HG03196 (cell line): ENCODE data around the gene SYCP2L.

Experiments used
- ATAC-seq: cut with Tn5 transposase; IDR thresholded peaks from one replicate; pipeline ENCODE4 v1.9.1; 2021; ENCODE audit not compliant: unreplicated experiment

Gene SYCP2L

GRCh38 chr6:11006061-11006460 is 119.2 kb downstream of the SYCP2L start:
- ATAC-seq: no peak

- no peak for ATAC-seq
Measured at GRCh38 chr6:11007715-11008608, 121.1 kb downstream of the SYCP2L start.

GRCh38 chr6:11008821-11009220 is 122.0 kb downstream of the SYCP2L start:
- no peak for ATAC-seq

GRCh38 chr6:11009353-11009752 is 122.5 kb downstream of the SYCP2L start:
- no peak for ATAC-seq

- no peak for ATAC-seq
Measured at GRCh38 chr6:11011787-11012234, 125.0 kb downstream of the SYCP2L start.

GRCh38 chr6:11012295-11012754 is 125.5 kb downstream of the SYCP2L start:
- no peak for ATAC-seq

- ATAC-seq: no peak
Measured at GRCh38 chr6:11012976-11013720, 126.3 kb downstream of the SYCP2L start.

GRCh38 chr6:11013721-11014070 is 126.8 kb downstream of the SYCP2L start:
- ATAC-seq: no peak

- ATAC-seq: no peak
Measured at GRCh38 chr6:11015102-11015501, 128.2 kb downstream of the SYCP2L start.

GRCh38 chr6:11016452-11016851 is 129.6 kb downstream of the SYCP2L start:
- no peak for ATAC-seq

- no peak for ATAC-seq
Measured at GRCh38 chr6:11017090-11017489, 130.2 kb downstream of the SYCP2L start.

- no peak for ATAC-seq
Measured at GRCh38 chr6:11018225-11018624, 131.4 kb downstream of the SYCP2L start.

- ATAC-seq: no peak
Measured at GRCh38 chr6:11021003-11021402, 134.2 kb downstream of the SYCP2L start.

- no peak for ATAC-seq
Measured at GRCh38 chr6:11021714-11022113, 134.9 kb downstream of the SYCP2L start.

- ATAC-seq: no peak
Measured at GRCh38 chr6:11023032-11023431, 136.2 kb downstream of the SYCP2L start.
